ENCODE results near the gene CD320.
"Not testable (repeated sequence)": the region's sequence is repeated elsewhere in the genome, so short reads cannot be mapped to it uniquely, and the experiment has no call there.

DNA sequence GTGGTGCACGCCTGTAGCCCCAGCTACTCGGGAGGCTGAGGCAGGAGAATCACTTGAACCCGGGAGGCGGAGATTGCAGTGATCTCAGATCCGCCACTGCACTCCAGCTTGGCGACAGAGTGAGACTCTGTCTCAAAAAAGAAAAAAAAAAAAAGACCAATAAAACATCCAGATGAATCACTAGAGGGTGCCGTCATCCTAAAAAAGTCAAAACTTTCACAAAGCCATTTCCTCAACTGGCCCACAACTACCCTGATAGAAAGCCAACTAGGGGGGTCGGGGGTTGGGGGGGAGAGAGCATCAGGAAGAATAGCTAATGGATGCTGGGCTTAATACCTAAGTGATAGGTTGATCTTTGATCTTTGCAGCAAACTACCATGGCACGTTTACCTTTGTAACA lies 10.7 kb upstream of the CD320 start:
- TF ChIP-seq, protein P1, sequence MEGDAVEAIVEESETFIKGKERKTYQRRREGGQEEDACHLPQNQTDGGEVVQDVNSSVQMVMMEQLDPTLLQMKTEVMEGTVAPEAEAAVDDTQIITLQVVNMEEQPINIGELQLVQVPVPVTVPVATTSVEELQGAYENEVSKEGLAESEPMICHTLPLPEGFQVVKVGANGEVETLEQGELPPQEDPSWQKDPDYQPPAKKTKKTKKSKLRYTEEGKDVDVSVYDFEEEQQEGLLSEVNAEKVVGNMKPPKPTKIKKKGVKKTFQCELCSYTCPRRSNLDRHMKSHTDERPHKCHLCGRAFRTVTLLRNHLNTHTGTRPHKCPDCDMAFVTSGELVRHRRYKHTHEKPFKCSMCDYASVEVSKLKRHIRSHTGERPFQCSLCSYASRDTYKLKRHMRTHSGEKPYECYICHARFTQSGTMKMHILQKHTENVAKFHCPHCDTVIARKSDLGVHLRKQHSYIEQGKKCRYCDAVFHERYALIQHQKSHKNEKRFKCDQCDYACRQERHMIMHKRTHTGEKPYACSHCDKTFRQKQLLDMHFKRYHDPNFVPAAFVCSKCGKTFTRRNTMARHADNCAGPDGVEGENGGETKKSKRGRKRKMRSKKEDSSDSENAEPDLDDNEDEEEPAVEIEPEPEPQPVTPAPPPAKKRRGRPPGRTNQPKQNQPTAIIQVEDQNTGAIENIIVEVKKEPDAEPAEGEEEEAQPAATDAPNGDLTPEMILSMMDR (IDR thresholded peaks at IDR 0.05) = not testable (repeated sequence)
- TF ChIP-seq POLR2A, POLR2AphosphoS5 (IDR thresholded peaks at IDR 0.05): not testable (repeated sequence)
